ENCODE data around the gene ACER2.
A peak's percentile ranks its signal among the peaks of the same experiment; 100 is the strongest.

The ACER2 gene

DNA sequence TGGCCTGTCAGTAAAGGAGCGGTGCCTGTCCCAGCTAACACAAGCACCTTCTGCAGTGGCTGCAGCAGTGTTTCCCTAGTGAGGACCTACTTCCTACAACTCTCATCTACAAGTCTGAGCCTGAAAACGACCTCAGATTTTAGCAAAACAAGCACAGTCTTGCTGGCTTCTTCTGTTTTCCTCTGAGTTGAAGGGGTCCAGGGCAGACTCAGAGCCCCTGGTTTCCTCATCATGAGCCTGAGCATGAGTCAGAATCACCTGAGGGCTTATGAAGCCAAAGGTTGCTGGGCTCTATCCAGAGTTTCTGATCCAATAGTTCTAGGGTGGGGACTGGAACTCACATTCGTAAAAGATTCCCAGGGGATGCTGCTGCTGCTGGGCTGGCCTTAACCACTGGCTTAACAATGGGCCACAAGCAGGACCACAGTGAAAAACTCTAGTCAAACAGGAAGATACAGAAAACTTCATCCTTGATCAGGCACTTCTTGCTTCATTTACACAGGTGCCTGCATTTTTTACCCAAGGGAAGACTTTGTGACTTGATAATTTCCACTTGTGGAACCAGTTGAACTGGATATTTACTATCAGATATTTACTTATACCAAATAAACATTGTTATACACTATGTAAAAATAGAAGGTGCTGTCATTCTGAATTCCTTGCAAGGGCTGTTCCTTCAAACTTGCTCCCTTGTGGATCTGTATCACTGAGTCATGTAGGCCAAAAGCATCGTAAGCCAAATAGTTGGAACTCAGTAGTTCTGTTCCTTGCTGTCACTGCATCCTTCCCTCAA is 4.3 kb upstream of the ACER2 start:
- peaks cover 10% of the 10 kb centered on the region for H3K9me3 Mint-ChIP-seq
- peaks cover 16% of the 10 kb centered on the region for H3K27me3 Mint-ChIP-seq (ENCODE audit: low read depth)
- peaks cover 3% of the 10 kb centered on the region for H3K4me1 Mint-ChIP-seq
- H3K27ac Mint-ChIP-seq, result no peak overlapping the region
- no peak overlapping the region for H3K4me3 Mint-ChIP-seq
- TF ChIP-seq, protein P1, sequence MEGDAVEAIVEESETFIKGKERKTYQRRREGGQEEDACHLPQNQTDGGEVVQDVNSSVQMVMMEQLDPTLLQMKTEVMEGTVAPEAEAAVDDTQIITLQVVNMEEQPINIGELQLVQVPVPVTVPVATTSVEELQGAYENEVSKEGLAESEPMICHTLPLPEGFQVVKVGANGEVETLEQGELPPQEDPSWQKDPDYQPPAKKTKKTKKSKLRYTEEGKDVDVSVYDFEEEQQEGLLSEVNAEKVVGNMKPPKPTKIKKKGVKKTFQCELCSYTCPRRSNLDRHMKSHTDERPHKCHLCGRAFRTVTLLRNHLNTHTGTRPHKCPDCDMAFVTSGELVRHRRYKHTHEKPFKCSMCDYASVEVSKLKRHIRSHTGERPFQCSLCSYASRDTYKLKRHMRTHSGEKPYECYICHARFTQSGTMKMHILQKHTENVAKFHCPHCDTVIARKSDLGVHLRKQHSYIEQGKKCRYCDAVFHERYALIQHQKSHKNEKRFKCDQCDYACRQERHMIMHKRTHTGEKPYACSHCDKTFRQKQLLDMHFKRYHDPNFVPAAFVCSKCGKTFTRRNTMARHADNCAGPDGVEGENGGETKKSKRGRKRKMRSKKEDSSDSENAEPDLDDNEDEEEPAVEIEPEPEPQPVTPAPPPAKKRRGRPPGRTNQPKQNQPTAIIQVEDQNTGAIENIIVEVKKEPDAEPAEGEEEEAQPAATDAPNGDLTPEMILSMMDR (IDR thresholded peaks at IDR 0.05; ENCODE audit: unreplicated experiment in 3 of 3), result no peak
- no peaks in the 10 kb centered on the region for H3K36me3 Mint-ChIP-seq (ENCODE audit: low read depth)

DNA sequence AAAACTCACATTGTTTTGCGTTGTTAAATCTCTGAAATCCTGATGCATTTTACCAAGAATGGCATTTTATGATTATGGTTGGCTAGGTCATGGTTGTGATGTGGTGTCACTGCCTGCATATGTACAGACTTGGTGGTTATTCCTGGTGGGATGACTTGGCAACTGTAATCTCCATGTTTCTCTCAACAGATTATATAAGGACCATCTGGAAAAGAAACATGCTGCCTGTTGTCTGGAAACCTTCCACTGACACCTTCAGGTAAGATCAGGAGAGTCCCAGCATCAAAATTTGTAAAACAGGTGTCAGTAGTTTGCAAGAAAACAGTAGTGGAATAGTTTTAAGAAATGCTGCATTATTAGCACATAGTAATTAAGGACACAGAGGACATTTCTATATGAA is 3.0 kb upstream of the ACER2 start:
- H3K9me3 Mint-ChIP-seq, result peaks cover 10% of the 10 kb centered on the region
- H3K4me3 Mint-ChIP-seq, result peak overlapping the region in 2 of 3 experiments; percentile 9 to 11
- H3K27ac Mint-ChIP-seq, result no peak overlapping the region
- peaks cover 8% of the 10 kb centered on the region for H3K4me1 Mint-ChIP-seq
- H3K36me3 Mint-ChIP-seq (ENCODE audit: low read depth), result no peaks in the 10 kb centered on the region
- TF ChIP-seq, protein P1 (IDR thresholded peaks at IDR 0.05; ENCODE audit: unreplicated experiment in 3 of 3), result no peak
- H3K27me3 Mint-ChIP-seq (ENCODE audit: low read depth), result peaks cover 23% of the 10 kb centered on the region

DNA sequence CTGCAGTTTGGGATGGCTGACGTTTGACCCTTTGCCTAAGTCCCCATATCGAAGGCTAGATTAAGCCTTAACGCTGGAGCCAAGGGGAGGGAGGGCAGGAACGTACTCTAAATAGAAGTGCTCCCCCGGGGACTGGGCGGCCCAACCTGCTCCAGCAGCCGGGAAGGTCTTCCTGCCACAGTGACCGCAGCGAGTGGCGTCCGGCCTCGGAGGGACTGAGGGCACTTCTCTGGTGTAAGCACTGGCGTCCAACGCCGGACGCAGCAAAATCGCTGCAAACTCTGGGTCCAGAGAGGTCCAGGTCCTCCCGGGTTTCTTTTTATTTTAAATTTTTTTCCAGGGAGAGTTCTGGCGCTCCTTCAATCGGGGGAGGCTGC is 505 bp upstream of the ACER2 start:
- Mint-ChIP-seq H3K27me3 (ENCODE audit: low read depth) (peaks cover 27% of the 10 kb centered on the region), H3K9me3 (peaks cover 7% of the 10 kb centered on the region), H3K4me3 (peak overlapping the region; percentile 80 to 99 (median 97)), H3K36me3 (ENCODE audit: low read depth) (no peaks in the 10 kb centered on the region), H3K4me1 (peaks cover 8% of the 10 kb centered on the region), H3K27ac (no peak overlapping the region)
- TF ChIP-seq, protein P1 (IDR thresholded peaks at IDR 0.05; ENCODE audit: unreplicated experiment in 3 of 3), result no peak

DNA sequence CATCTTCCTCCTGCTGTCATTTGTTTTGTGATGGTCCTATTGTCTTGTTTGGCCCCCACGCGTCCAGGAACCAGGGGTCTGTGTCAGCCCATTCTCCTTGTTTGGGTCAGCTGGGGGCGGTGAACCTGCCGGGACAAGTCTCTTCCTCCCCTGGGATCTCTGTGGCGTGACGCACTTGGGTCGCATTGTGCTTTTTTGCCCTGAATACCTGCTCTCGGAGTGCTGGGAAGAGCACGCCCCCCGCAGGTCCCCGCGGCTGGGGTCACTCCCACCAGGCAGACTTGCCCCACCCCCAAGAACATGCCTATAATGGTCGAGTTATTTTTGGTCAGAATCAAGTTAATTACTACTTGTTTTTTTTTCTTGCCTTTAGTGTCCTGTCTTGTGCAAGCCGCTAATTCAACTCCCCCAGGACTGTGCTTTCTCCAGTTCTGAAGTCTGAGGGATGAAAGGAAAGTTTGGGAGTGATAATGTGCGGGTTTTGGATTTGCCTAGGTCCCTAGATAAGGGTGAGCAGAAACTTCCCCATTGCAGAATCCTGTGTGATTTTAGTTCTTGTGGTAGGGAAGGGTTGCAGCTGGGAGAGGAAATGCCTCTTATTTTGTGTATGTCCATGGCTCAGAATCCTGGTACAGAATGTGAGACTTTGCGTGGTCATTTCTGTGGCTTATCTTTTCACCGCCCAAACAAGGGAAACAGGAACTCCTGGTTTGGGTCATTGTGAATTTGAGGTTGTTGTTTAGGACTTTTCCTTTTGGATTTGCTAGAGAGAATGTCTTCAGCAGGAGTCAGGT is 789 bp downstream of the ACER2 start:
- Mint-ChIP-seq H3K4me1 (peaks cover 8% of the 10 kb centered on the region), H3K27ac (peak overlapping the region; percentile 20 to 78 (median 50)), H3K9me3 (no peaks in the 10 kb centered on the region), H3K36me3 (ENCODE audit: low read depth) (no peaks in the 10 kb centered on the region), H3K4me3 (peak overlapping the region; percentile 97 to 99 (median 98)), H3K27me3 (ENCODE audit: low read depth) (peaks cover 32% of the 10 kb centered on the region)
- TF ChIP-seq, protein P1 (IDR thresholded peaks at IDR 0.05; ENCODE audit: unreplicated experiment in 3 of 3), result no peak

DNA sequence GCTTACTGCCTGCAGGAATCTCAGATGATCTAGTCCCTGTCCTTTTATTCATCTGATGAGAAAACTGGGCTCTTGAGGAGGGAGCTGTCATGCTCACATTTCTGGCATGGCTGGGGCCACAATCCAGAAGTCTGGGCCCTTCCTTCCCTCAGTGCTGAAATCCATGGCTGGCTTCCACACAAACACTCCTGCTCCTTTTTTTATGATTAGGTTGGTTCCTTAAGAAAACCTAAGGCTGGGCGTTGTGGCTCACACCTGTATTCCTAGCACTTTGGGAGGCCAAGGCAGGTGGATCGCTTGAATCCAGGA is 1.3 kb downstream of the ACER2 start:
- no peaks in the 10 kb centered on the region for H3K9me3 Mint-ChIP-seq
- peaks cover 8% of the 10 kb centered on the region for H3K4me1 Mint-ChIP-seq
- no peaks in the 10 kb centered on the region for H3K36me3 Mint-ChIP-seq (ENCODE audit: low read depth)
- H3K27me3 Mint-ChIP-seq (ENCODE audit: low read depth), result peaks cover 32% of the 10 kb centered on the region
- H3K4me3 Mint-ChIP-seq, result peak overlapping the region; percentile 97 to 99 (median 98)
- TF ChIP-seq, protein P1 (IDR thresholded peaks at IDR 0.05; ENCODE audit: unreplicated experiment in 3 of 3), result no peak
- H3K27ac Mint-ChIP-seq, result no peak overlapping the region

All from nephron (organoid).